ENCODE data around the gene RANBP9. TPM values are rescaled to one million over a fixed set of nuclear protein-coding genes. Genes with fewer than 3 reads are reported as not detected.

Gene RANBP9
- total and polyA plus RNA-seq, 2 of the 13 experiments (the other 11 are each of a cell fraction or from before 2014, with no cell fraction given): 26.6 to 30.6 TPM

GRCh38 chr6:13677878-13678254 lies 33.8 kb downstream of the RANBP9 start (continued):
- TF ChIP-seq ZNF503 (CRISPR knock-in tag; IDR thresholded peaks at IDR 0.05) (peak; percentile 4; the same call in 1 of the 2 replicates), TFDP2 (CRISPR knock-in tag; IDR thresholded peaks at IDR 0.05) (no peak), NCOA2 (CRISPR knock-in tag; IDR thresholded peaks at IDR 0.05) (peak; percentile 80), KLF11 (CRISPR knock-in tag; IDR thresholded peaks at IDR 0.05) (0 out of 2 replicates have a peak, but pooled peaks have one; percentile 25), SALL1 (CRISPR knock-in tag; IDR thresholded peaks at IDR 0.05) (peak; percentile 66), CHD4 (IDR thresholded peaks at IDR 0.05; ENCODE audit: borderline replicate concordance, low read length) (peak; percentile 88; the same call in 1 of the 2 replicates), NR2F6 (IDR thresholded peaks at IDR 0.05) (no peak), NR2F6 (CRISPR knock-in tag; IDR thresholded peaks at IDR 0.05) (0 out of 2 replicates have a peak, but pooled peaks have one; percentile 25), ISL2 (CRISPR knock-in tag; IDR thresholded peaks at IDR 0.05) (peak; percentile 86), ZBTB49 (CRISPR knock-in tag; IDR thresholded peaks at IDR 0.05; ENCODE audit: borderline replicate concordance) (no peak), CREM (IDR thresholded peaks at IDR 0.05) (peak; percentile 59; the same call in 1 of the 2 replicates), CREM (CRISPR knock-in tag; IDR thresholded peaks at IDR 0.05) (no peak), AGO1 (IDR thresholded peaks at IDR 0.05; ENCODE audit: low read depth, low read length, poor library complexity, severe bottlenecking) (no peak), ZBTB25 (CRISPR knock-in tag; IDR thresholded peaks at IDR 0.05) (0 out of 2 replicates have a peak, but pooled peaks have one; percentile 15), RCOR2 (CRISPR knock-in tag; IDR thresholded peaks at IDR 0.05) (peak; percentile 70; the same call in 1 of the 2 replicates), ZNF335 (CRISPR knock-in tag; IDR thresholded peaks at IDR 0.05) (no peak), ZMYM4 (CRISPR knock-in tag; IDR thresholded peaks at IDR 0.05) (peak; percentile 46; the same call in 1 of the 2 replicates), HDAC2 (CRISPR knock-in tag; IDR thresholded peaks at IDR 0.05) (peak; percentile 51; the same call in 1 of the 2 replicates), AKNA (CRISPR knock-in tag; IDR thresholded peaks at IDR 0.05; ENCODE audit: borderline replicate concordance) (no peak), AGO2 (optimal IDR thresholded peaks at IDR 0.05; ENCODE audit: low read depth, low read length) (no peak), RARA (CRISPR knock-in tag; IDR thresholded peaks at IDR 0.05) (peak; percentile 67)
